HG02938 (cell line): ENCODE data around the gene SNX27.
"Not testable (repeated sequence)": the region's sequence is repeated elsewhere in the genome, so short reads cannot be mapped to it uniquely, and the experiment has no call there.

Source experiments
- ATAC-seq: cut with Tn5 transposase; IDR thresholded peaks from one replicate; pipeline ENCODE4 v1.9.1; 2021; ENCODE audit warnings: mild to moderate bottlenecking, moderate library complexity; ENCODE audit not compliant: unreplicated experiment

The SNX27 gene

GRCh38 chr1:151720125-151720524, 108.3 kb downstream of the SNX27 start:
- no peak for ATAC-seq

GRCh38 chr1:151720554-151720953, 108.7 kb downstream of the SNX27 start:
- no peak for ATAC-seq

- peak; percentile 51 for ATAC-seq
Observed at GRCh38 chr1:151720974-151721787, 109.3 kb downstream of the SNX27 start, which contains the start of gene RIIAD1. Gene RIIAD1, plus strand, starts transcription at chr1:151721522. Its CDS starts 15 bp downstream, at chr1:151721537.

GRCh38 chr1:151721788-151722510, 110.1 kb downstream of the SNX27 start:
- no peak for ATAC-seq

GRCh38 chr1:151723726-151724370, 112.0 kb downstream of the SNX27 start:
- no peak for ATAC-seq

GRCh38 chr1:151728151-151729054, 116.6 kb downstream of the SNX27 start:
- ATAC-seq = no peak

GRCh38 chr1:151729157-151729965, 117.5 kb downstream of the SNX27 start:
- no peak for ATAC-seq

- ATAC-seq = no peak
Observed at GRCh38 chr1:151729966-151730291, 118.1 kb downstream of the SNX27 start.

GRCh38 chr1:151733126-151733525, 121.3 kb downstream of the SNX27 start:
- ATAC-seq = no peak

GRCh38 chr1:151733995-151734394, 122.1 kb downstream of the SNX27 start:
- not testable (repeated sequence) for ATAC-seq

- no peak for ATAC-seq
Observed at GRCh38 chr1:151737026-151737425, 125.2 kb downstream of the SNX27 start.

GRCh38 chr1:151737479-151737878, 125.6 kb downstream of the SNX27 start:
- ATAC-seq = no peak

GRCh38 chr1:151739590-151740355, 127.9 kb downstream of the SNX27 start:
- no peak for ATAC-seq

GRCh38 chr1:151741516-151741915, 129.7 kb downstream of the SNX27 start:
- ATAC-seq = no peak
